GM12878 (cell line): ENCODE results near the gene WWP2.
"Not testable (repeated sequence)": the region's sequence is repeated elsewhere in the genome, so short reads cannot be mapped to it uniquely, and the experiment has no call there.

ENCODE experiments used
- GABPA ChIP-seq: IDR thresholded peaks from 2 replicates; pipeline ENCODE4 v1.6.1; 2014; ENCODE audit warnings: antibody characterized with exemption, low read depth, mild to moderate bottlenecking, inconsistent platforms
- SPI1 ChIP-seq: IDR thresholded peaks from 2 replicates; pipeline ENCODE4 v1.6.1; 2011; ENCODE audit warnings: low read depth, mild to moderate bottlenecking, low read length, moderate library complexity, borderline replicate concordance; ENCODE audit not compliant: insufficient read depth
- TCF12 ChIP-seq: IDR thresholded peaks from 2 replicates; pipeline ENCODE4 v1.6.1; 2011; ENCODE audit warnings: low read depth, mild to moderate bottlenecking, low read length
- TF ChIP-seq, protein P1 (sequence below): fragments of 450-650 bp; IDR thresholded peaks from 2 replicates; pipeline ENCODE4 v1.6.1; 2014; ENCODE audit warnings: mild to moderate bottlenecking
- TF ChIP-seq, protein P2 (sequence below), 3 experiments: IDR thresholded peaks in 2 of 3; conservative IDR thresholded peaks in 1 of 3; 2 replicates each; pipeline ENCODE4 v1.5.1; 2011; ENCODE audit warnings: low read depth in 3 of 3, low read length in 3 of 3, mild to moderate bottlenecking in 3 of 3, control low read depth in 2 of 3, moderate library complexity in 2 of 3, inconsistent platforms in 1 of 3, mixed read lengths in 1 of 3; ENCODE audit not compliant: control insufficient read depth in 2 of 3, insufficient read depth in 1 of 3; ENCODE audit errors: extremely low read depth in 1 of 3

DNA sequence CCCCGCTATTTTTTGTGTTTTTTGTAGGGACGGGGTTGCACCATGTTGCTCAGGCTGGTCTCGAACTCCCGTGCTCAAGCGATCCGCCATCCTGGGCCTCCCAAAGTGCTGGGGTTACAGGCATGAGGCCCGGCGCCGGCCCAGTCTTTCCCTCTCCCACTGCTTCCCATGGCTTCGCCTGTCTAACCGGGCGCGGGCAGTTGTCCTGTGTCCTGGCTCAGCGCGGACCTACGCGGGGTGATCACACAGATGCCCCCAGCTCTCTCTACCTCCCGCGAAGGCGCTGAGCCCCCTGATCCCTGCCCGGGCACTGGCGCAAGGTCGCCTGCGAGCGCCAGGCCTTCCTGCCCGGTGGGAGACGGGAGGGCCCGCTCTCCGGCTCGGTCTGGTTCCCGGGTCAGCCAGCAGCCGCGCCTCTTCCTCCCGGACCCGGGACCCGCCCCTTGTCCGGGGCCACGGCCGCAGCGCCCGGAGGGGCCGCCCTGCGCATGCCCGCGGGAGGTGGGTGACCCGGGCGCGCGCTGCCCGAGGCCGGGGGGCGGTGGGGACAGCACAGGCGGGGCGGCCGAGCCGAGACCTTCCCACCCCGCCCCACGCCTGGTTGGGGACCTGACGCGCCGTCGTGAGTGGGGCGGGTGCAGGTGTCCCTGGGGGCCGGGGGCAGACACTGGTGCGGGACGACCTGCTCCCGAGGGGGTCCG is 203.0 kb downstream of the WWP2 start:
- TF ChIP-seq, protein P1, sequence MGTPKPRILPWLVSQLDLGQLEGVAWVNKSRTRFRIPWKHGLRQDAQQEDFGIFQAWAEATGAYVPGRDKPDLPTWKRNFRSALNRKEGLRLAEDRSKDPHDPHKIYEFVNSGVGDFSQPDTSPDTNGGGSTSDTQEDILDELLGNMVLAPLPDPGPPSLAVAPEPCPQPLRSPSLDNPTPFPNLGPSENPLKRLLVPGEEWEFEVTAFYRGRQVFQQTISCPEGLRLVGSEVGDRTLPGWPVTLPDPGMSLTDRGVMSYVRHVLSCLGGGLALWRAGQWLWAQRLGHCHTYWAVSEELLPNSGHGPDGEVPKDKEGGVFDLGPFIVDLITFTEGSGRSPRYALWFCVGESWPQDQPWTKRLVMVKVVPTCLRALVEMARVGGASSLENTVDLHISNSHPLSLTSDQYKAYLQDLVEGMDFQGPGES = not testable (repeated sequence)
- not testable (repeated sequence) for TF ChIP-seq SPI1, GABPA, TCF12
- TF ChIP-seq, protein P2, sequence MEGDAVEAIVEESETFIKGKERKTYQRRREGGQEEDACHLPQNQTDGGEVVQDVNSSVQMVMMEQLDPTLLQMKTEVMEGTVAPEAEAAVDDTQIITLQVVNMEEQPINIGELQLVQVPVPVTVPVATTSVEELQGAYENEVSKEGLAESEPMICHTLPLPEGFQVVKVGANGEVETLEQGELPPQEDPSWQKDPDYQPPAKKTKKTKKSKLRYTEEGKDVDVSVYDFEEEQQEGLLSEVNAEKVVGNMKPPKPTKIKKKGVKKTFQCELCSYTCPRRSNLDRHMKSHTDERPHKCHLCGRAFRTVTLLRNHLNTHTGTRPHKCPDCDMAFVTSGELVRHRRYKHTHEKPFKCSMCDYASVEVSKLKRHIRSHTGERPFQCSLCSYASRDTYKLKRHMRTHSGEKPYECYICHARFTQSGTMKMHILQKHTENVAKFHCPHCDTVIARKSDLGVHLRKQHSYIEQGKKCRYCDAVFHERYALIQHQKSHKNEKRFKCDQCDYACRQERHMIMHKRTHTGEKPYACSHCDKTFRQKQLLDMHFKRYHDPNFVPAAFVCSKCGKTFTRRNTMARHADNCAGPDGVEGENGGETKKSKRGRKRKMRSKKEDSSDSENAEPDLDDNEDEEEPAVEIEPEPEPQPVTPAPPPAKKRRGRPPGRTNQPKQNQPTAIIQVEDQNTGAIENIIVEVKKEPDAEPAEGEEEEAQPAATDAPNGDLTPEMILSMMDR (IDR thresholded peaks at IDR 0.05 in 2 of 3, conservative IDR thresholded peaks at IDR 0.05 in 1 of 3; ENCODE audit: control insufficient read depth in 2 of 3, extremely low read depth in 1 of 3, insufficient read depth in 1 of 3, low read depth in 3 of 3, low read length in 3 of 3) = not testable (repeated sequence)
